OCI-LY1 (cell line): Measurements from ENCODE around the gene PACSIN2.

Source experiments
- CTCF ChIP-seq: fragments of 200-600 bp; sonication (generic), shearing (Covaris generic); IDR thresholded peaks from 2 replicates; pipeline ENCODE4 v1.5.1; 2017; ENCODE audit warnings: mild to moderate bottlenecking, antibody characterized with exemption, low read length, moderate library complexity, mixed read lengths
- EZH2 ChIP-seq: fragments of 200-600 bp; sonication (generic), shearing (Covaris generic); IDR thresholded peaks from 2 replicates; pipeline ENCODE4 v1.8.0; 2017; ENCODE audit warnings: borderline replicate concordance, mixed run types, mild to moderate bottlenecking, antibody characterized with exemption, low read length, moderate library complexity, mixed read lengths

- TF ChIP-seq CTCF, result no peak
- TF ChIP-seq EZH2, result no peak
Measured at GRCh38 chr22:42869888-42870480, 145.0 kb downstream of the PACSIN2 start.
